Esophagus (tissue), 2 donors: ENCODE results near the gene SERPINC1. TPM values are rescaled to one million over a fixed set of nuclear protein-coding genes. Genes with fewer than 3 reads are reported as not detected.
A peak's percentile ranks its signal among the peaks of the same experiment; 100 is the strongest.
"Not testable (repeated sequence)": the region's sequence is repeated elsewhere in the genome, so short reads cannot be mapped to it uniquely, and the experiment has no call there.

Experiments
- H3K27ac ChIP-seq, 2 donors: one replicate each; pipeline ENCODE4 v1.5.1; 2013; ENCODE audit warnings: low read depth in 2 of 2, mild to moderate bottlenecking in 2 of 2, inconsistent platforms in 1 of 2, low read length in 1 of 2, moderate library complexity in 1 of 2
- H3K27me3 ChIP-seq, 2 donors: one replicate each; pipeline ENCODE4 v1.6.1; 2013; ENCODE audit warnings: low read length in 2 of 2, control low read depth in 1 of 2, mild to moderate bottlenecking in 1 of 2; ENCODE audit not compliant: insufficient read depth in 2 of 2, control insufficient read depth in 1 of 2
- H3K36me3 ChIP-seq, 2 donors: one replicate each; pipeline ENCODE4 v1.6.1; 2013; ENCODE audit warnings: low read length in 1 of 2; ENCODE audit not compliant: control insufficient read depth in 2 of 2, insufficient read depth in 2 of 2
- H3K4me1 ChIP-seq, 2 donors: one replicate each; pipeline ENCODE4 v1.6.1; 2013; ENCODE audit warnings: low read length in 1 of 2; ENCODE audit not compliant: control insufficient read depth in 2 of 2, insufficient read depth in 2 of 2
- H3K4me3 ChIP-seq, 2 donors: one replicate each; pipeline ENCODE4 v1.5.1; 2013; ENCODE audit warnings: low read length in 2 of 2, mild to moderate bottlenecking in 2 of 2, low read depth in 1 of 2, moderate library complexity in 1 of 2
- H3K9me3 ChIP-seq, 2 donors: one replicate each; pipeline ENCODE4 v1.6.1; 2013; ENCODE audit warnings: mild to moderate bottlenecking in 2 of 2, low read depth in 1 of 2, low read length in 1 of 2, moderate library complexity in 1 of 2; ENCODE audit not compliant: control insufficient read depth in 2 of 2, insufficient read depth in 1 of 2
- WGBS, 2 donors: extraction: QIAGEN DNeasy Blood & Tissue Kit; methylation state at CpG; one replicate each; pipeline ENCODE4 v1.1.7; 2013; 5-methylcytosine and 5-hydroxymethylcytosine counted together
- polyA plus RNA-seq, 2 donors: library from polyadenylated mRNA; stranded (reverse); fragments of 200-250 nt; gene quantifications; one replicate each; pipeline ENCODE4 v1.2.3, GENCODE V29; 2013
- donor health status: healthy with polysubstance abuse.
- donor health status: Bipolar disorder and iron deficiency.

The SERPINC1 gene
- polyA plus RNA-seq, 2 donors: 0.06 TPM; not detected in 1

GRCh38 chr1:173866413-173867115 lies 50.6 kb downstream of the SERPINC1 start:
- WGBS, 2 donors: 7 to 16% methylated on average over 2 of the region's 2 CpGs

GRCh38 chr1:173865468-173866164 lies 51.5 kb downstream of the SERPINC1 start:
- Histone ChIP-seq H3K4me1 (no peaks in the 10 kb centered on the region), H3K36me3 (peaks cover 7 to 10% of the 10 kb centered on the region in 2 donors), H3K9me3 (no peaks in the 10 kb centered on the region), H3K4me3 (peak overlapping the region in 1 of 2 donors; percentile 92), H3K27me3 (no peaks in the 10 kb centered on the region), H3K27ac (no peak overlapping the region)
- 18 to 23% methylated on average over 4 of the region's 4 CpGs for WGBS, 2 donors

More at GRCh38 chr1:173866413-173867115, 50.6 kb downstream of the SERPINC1 start:
- peak overlapping the region; percentile 96 to 98 for H3K27ac ChIP-seq
- peak overlapping the region; percentile 83 to 92 for H3K4me3 ChIP-seq
- no peaks in the 10 kb centered on the region for H3K27me3 ChIP-seq
- H3K36me3 ChIP-seq: peaks cover 7 to 10% of the 10 kb centered on the region in 2 donors
- H3K4me1 ChIP-seq: no peaks in the 10 kb centered on the region
- no peaks in the 10 kb centered on the region for H3K9me3 ChIP-seq

- H3K9me3 ChIP-seq: no peaks in the 10 kb centered on the region
- 74 to 79% methylated on average over 5 of the region's 5 CpGs for WGBS, 2 donors
- H3K36me3 ChIP-seq: peaks cover 7 to 10% of the 10 kb centered on the region in 2 donors
- H3K4me1 ChIP-seq: no peaks in the 10 kb centered on the region
- peak overlapping the region in 1 of 2 donors; percentile 26 for H3K4me3 ChIP-seq
- no peak overlapping the region for H3K27ac ChIP-seq
- H3K27me3 ChIP-seq: no peaks in the 10 kb centered on the region
Measured at GRCh38 chr1:173864179-173864867, 52.8 kb downstream of the SERPINC1 start.

GRCh38 chr1:173863224-173864161 lies 53.6 kb downstream of the SERPINC1 start:
- Histone ChIP-seq H3K4me3 (no peak overlapping the region), H3K36me3 (peaks cover 7 to 10% of the 10 kb centered on the region in 2 donors), H3K27ac (no peak overlapping the region), H3K27me3 (no peaks in the 10 kb centered on the region), H3K4me1 (no peaks in the 10 kb centered on the region), H3K9me3 (no peaks in the 10 kb centered on the region)

GRCh38 chr1:173862769-173863223 lies 54.3 kb downstream of the SERPINC1 start:
- Histone ChIP-seq H3K4me3 (no peak overlapping the region), H3K27me3 (no peaks in the 10 kb centered on the region), H3K9me3 (no peaks in the 10 kb centered on the region), H3K27ac (no peak overlapping the region), H3K36me3 (peaks cover 7 to 10% of the 10 kb centered on the region in 2 donors), H3K4me1 (no peaks in the 10 kb centered on the region)
- 68 to 71% methylated on average over 8 of the region's 8 CpGs for WGBS, 2 donors

- not testable (repeated sequence) for H3K4me1 ChIP-seq, H3K4me3 ChIP-seq, H3K9me3 ChIP-seq, H3K27ac ChIP-seq, H3K27me3 ChIP-seq
- 75 to 80% methylated on average over 13 of the region's 13 CpGs for WGBS, 2 donors
- H3K36me3 ChIP-seq: peaks cover 11 to 14% of the 10 kb centered on the region in 2 donors
Measured at GRCh38 chr1:173862146-173862768, 54.9 kb downstream of the SERPINC1 start.

GRCh38 chr1:173861731-173862145 lies 55.4 kb downstream of the SERPINC1 start:
- Histone ChIP-seq H3K4me3 (no peak overlapping the region), H3K9me3 (no peaks in the 10 kb centered on the region), H3K27ac (no peak overlapping the region), H3K27me3 (no peaks in the 10 kb centered on the region), H3K4me1 (no peaks in the 10 kb centered on the region), H3K36me3 (peaks cover 11 to 14% of the 10 kb centered on the region in 2 donors)
- 89 to 90% methylated on average over 7 of the region's 7 CpGs for WGBS, 2 donors

GRCh38 chr1:173860065-173860464 lies 57.1 kb downstream of the SERPINC1 start:
- Histone ChIP-seq H3K4me1 (no peaks in the 10 kb centered on the region), H3K4me3 (no peak overlapping the region), H3K27me3 (no peaks in the 10 kb centered on the region), H3K9me3 (no peaks in the 10 kb centered on the region), H3K27ac (no peak overlapping the region), H3K36me3 (peaks cover 11 to 14% of the 10 kb centered on the region in 2 donors)
- WGBS, 2 donors: 88 to 91% methylated on average over 1 of the region's 1 CpG
